NCI-H1417 (cell line): ENCODE measurements around the gene EIF5A.
A peak's percentile ranks its signal among the peaks of the same experiment; 100 is the strongest.

Experiments used
- DNase-seq, 3 experiments: peaks; one replicate each; lab custom pipeline; 2025; lab: John Stamatoyannopoulos, UW

EIF5A gene

DNA sequence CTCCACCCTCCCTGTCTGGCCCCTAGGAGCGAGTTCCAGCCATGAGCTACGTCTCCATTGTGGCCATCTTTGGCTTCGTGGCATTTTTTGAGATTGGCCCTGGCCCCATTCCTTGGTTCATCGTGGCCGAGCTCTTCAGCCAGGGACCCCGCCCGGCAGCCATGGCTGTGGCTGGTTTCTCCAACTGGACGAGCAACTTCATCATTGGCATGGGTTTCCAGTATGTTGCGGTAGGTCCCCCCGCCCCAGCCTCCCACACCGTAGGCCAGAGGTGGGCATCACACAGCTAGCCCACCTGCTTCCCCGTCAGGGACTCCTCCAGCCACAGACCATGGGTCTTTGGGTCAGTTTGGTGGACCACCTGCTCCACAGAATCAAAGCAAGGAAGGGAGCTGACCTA, 21.7 kb upstream of the EIF5A start:
- no peak for DNase-seq

DNA sequence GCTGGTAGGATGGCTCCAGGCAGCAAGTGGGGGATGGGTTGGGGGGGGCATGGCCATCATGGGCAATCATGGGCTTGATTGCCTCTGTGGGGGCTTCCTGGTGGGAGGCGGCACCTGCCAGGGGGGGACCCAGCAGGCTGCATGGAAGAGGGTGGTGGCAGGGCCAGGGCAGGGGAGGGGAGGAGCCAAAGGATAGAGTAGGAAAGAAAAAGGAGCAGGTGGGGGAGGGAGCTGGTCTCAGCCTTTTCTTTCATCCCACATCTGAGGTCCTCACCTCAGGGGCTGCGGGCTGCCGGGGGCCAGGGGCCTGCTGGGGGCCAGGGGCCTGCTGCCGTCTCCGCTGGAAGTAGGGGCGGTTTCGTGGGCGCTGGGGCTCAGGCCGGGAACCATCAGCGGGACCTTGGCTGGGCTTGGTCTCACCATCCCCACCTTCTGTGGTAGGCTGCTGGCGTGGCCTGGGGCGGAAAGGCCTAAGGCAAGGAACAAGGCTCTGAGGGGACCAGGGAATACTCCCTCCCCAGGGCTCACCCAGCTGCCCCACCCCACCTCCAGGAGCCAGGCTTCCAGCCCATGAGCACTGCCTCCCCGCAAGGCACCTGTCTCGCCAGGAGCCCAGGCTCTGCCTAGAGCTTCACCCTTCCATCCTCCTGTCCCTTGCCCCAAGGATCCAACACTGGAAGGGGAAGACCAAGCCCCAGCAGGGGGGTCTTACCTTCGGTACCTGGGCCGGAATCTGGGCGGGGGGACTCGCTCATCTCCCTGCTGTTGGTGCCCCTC, 18.0 kb upstream of the EIF5A start:
- no peak for DNase-seq

DNA sequence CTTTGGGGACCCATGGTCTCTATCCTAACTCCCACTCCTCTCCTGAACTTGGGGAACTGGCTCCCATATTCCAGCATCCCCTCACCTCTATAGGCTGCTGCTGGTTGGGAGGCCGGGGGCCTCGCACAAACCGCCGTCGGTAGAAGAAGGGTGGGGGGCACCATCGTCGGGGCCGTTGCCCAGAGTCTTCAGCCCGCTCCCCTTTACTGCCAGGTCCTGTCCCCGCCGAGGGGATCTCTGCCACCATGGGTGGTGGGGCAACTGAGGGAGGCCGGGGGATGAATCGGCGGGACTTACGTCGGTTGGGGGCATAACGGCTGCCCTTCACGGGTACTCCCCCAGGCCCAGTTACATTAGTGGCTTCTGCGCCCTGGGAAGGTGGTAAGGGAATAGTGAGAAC, 17.3 kb upstream of the EIF5A start:
- no peak for DNase-seq

DNA sequence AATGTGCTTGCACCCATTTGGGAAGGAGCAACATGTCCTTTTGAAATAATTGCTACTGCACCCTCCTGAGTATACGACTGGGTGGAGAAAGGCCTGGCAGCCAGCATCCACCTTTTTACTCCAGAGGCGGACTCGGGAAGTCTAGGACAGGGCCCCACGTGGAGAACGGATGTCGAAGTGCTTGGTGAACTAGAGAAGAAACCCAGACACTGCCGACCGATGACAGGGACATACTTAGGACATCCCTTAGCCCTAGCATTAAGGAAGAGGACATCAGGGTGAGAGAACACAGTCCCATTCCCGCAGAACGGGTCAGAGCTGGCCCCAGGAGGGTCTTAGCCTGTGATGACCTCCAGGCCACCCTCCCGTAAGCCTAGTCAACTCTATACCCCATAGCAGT, 16.7 kb upstream of the EIF5A start:
- DNase-seq = no peak

DNA sequence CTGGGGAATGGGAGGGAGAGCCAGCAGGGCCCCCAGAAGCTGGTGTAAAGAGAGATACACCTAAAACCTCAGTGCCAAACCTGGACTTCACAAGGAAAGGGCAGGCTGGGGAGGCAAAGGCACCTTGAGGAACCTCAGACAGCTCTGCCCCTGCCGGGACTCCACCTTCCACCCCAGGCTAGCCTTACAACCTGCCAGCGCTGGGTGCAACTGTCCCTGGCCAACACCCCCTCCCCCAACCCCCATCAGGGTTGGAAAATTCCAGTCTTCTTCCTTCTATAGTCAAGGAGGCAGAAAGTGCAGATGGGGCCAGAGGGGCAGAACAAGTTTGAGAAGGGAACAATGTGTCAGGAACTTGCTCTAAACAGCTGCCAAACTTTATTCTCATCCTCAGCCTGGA, 15.2 kb upstream of the EIF5A start:
- DNase-seq = no peak

DNA sequence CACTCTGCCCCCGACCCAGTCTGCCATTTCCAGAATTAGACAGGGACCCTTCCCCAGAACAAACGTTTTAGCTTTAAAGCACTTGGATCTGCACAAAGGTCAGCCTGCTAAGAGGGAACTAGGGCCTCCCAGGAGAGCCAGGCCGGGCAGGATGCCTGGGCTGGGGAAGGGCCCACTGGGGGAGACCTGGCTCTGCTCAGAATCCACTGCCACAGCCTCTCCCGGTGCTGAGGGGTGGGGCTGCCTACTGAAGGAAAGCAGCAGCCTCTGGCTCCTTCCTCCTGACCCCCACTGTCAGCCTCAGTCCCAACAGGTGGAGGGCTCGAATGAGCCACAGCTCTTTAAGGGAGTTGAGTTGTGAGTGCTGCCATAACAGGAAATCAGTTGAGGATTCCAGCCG, 14.7 kb upstream of the EIF5A start:
- DNase-seq = no peak

DNA sequence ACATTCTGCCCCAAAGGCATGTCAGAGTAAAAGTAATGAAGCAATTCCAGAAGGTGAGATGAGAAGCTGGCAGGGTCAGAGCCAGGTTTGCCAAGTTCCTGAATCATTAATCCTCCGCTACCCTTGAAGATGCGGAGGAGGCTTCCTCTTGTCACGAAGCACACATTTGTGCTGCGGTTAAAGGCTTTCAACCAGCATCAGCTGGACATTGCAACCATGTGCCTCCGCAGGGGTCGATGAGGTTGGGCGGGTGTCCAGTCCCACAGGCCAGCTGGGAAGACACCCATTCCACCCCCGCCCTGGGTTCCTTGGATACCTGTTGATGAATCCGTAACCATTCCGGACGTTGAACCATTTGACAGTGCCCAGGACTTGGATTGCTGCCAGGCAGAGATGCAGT, 14.3 kb upstream of the EIF5A start:
- peak in 1 of 3 experiments; percentile 18 for DNase-seq

DNA sequence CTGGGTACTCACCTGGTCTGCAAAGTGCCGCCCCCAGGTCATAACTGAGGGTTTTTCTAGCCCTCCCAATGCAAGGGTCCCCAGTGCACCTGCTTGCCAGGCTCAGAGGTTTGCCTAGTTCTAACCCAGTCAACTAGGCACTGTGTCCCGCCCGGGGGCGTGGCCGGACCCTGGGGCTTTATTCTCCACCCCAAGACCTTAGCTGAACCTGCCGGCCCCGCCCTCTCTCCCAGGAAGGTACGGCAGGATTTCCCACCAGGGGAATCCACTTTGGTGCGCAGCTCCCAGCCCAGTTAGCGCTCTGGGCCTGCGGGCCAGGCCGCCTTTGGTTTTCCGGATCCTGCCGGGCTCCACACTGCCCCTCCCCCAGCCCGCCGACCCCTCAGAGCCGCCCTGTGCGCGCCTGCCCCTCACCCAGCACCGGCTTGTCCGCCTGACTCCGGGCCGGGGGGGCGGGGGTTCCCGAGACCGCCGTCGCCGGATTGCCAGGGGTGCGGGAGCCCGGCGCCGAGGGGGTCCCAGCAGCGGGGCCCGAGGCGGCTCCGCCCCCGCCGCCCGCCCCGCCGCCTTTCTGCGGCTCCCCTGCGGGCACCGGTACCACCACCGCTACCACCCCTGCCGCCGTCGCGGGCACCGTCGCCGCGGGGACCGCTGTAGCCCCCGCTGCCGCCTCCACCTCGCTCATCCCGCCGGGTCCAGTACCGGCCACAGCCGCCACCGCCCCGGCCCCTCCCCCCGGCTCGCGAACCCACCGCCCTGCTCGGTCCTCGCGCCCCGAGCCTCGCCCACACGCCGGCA, 13.4 kb upstream of the EIF5A start:
- DNase-seq = peak; percentile 44 to 73 (median 62)

DNA sequence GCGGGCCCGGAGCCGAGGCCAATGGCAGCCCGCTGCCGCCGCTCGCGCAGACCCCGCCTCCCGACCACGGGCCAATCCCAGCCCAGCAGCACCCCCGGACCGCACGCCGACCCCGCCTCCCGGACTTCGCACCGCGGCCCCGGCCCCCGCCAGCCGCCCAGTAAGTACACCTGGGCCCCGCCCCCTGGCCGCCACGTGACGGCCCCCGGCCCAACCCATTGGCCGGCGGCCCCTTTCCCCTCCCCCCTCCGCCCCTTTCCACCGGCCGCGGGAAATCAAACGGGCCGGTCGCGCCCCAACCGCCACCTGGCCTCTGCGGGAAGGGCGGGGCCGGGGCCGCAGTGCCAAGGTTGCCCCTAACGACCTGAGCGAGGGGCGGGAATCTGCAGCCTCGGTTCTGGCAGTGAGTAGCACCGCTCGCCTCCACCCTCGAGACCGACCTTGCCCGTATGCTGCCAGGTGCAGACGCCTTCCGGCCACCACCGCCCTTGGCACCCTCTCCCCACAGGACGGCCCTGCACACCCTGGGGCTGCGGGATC, 12.7 kb upstream of the EIF5A start, which contains the start of gene YBX2:
YBX2 (minus strand) TSS at position 26 of the 540 bp plus-strand sequence. CDS start 139 bp downstream, outside the sequence.
- peak; percentile 86 to 93 (median 92) for DNase-seq

DNA sequence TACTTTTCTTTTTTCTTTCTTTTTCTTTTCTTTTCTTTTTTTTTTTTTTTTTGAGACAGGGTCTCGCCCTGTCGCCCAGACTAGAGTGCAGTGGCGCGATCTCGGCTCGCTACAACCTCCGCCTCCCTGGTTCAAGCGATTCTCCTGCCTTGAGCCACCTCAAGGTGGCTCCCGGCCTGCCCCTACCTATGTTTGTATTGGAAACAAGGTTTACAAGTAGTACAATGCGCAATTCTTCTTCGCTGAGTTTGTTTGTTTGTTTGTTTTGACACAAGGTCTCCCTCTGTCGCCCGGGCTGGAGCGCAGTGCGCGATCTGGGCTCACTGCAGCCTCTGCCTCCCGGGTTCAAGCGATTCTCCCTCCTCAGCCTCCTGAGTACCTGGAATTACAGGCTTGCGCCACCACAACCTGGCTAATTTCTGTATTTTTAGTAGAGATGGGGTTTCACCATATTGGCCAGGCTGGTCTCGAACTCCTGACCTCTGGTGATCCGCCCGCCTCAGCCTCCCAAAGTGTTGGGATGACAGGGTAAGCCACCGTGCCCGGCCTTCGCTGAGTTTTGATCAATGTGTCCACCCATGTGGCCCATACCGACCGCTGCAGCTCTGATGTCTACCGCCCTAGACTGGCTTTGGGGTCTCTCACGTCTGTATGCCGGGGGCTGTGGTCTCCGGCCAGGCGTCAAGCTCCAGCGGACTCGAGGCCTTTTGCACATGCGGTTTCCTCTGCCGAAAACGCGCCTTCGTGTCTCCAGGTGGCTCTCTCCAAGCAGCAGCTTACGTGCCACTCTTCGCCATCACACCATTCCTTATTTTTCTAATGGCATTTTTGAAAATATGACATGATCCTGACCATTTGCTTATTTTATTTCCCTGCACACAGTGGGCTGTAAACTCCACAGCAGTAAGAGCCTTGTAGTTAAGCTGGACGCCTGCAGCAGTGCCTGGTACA, 11.9 kb upstream of the EIF5A start:
- peak in 2 of 3 experiments; percentile 20 to 28 for DNase-seq

DNA sequence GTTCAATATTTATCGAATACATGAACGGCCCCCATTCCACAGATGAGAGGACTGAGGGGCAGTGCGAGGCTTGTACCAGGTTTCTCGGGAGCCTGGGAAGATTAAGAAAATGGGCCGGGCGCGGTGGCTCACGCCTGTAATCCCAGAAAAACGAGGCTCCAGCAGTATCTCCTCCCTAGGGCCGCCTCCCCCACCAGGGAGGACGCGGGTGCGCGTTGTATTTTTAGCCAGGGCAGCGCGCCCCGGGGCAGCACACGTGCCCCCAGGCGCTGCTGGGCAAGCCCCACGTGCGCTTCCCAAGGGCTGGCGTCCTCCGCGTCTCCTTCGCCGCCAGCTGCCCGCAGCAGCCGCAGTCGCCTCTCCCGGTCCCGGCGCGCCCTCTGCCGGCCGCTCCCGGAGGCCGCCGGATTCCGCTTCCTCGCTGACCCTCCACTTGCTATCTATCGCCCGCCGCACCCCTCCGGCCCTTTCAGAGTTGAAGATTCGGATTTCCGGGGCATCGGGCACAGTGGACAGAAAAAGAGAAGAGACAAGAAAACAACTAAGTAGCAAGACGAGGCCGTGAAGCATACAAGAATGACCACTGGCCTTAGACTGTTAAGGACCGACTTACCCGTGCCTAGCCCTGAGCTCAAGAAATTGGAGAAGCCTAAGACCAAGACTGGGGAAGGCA, 11.1 kb upstream of the EIF5A start:
- peak; percentile 60 to 78 (median 73) for DNase-seq

DNA sequence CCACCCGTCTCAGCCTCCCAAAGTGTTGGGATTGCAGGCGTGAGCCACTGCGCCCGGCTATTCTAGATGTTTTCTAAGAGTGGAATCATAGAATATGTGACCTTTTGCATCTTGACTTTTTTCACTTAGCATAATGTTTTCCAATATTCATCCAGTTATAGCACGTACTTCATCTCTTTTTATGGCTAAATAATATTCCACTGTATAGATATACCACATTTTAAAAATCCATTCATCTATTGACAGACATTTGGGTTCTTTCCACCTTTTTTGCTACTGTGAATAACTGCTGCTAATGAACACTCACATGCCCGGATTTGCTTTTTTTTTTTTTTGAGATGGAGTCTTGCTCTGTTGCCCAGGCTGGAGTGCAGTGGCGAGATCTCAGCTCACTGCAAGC, 3.2 kb upstream of the EIF5A start:
- no peak for DNase-seq

DNA sequence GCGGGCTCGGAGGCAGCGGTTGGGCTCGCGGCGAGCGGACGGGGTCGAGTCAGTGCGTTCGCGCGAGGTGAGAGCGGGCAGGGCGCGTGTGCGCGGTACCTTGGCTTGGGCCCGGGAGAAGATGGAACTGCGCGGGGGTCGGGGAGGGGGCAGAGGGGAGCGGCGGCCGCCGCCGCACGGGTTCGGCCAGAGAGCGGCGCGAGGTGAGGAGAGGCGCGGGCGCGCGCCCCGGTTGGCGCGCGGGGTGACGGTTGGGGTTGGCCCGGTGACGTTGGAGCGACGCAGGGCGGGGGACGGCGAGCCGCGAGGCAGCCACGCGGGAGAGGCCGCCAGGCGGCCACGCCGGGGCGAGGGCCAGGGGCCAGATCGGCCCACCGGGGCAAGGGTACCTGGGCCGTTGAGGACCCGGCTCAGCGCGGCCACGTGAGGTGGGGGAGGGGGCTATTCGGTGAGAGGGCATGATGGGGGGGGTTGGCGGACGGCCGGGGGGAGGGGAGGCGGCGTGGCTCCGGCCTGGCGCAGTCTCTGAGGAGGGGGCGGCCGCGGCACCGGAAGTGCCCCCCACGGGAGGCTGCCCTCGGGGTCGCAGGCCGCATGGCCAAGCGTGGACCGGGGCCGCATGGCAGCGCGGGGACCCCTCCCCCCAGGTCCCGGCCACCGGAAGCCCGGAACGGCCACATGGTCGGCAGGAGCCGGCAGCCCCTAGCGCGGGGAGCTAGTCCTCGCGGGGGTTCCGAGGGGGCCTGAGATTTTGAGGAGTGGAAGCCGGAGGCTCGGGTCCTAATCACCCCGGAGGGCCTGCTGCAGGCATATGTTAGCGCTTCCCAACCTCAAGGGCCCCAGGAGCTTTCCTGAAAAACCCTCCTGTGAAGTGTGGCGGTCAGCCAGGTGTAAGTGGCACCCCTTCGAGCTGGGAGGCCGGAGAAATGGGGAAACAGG, 527 bp downstream of the EIF5A start:
- DNase-seq = peak in 1 of 3 experiments; percentile 60

DNA sequence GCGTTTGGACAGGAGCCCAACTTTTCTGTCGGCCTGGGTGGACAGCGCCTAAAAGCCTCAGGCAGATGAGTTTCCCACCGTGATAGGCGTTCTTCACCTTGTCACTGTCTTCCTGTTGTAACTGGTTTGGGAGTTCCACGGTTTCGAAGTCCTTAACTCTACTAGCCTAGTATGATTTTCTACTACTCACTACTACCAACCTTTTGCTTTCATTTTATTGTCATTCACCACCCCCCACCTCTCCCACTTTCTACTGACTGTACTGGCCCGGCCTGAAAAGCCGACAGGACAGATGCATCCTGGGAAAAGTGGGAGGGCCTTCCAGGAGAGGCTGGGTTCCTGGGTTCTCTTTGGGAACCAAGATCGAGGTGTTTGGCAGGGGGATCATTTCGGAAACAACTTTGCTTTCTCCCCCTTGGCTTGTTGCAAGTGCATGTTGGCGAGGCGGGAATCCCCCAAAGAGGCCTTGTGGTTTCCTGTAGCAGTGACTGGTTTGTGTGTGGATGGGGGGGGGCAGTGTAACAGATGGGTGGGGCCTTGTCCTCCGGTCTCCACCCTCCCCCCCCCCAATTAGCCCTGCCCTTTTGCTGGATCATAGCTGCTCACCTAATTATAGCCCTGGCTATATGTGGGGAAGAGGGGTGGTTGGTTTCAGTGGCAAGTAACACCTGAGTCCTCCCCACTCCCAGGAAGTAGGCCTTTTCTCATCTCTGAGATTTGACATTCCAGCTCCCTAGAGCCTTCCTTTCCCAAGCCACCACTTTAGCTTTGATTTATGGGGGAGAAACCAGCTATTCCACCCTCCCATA, 1.4 kb downstream of the EIF5A start:
- DNase-seq = peak; percentile 50 to 68 (median 51)

DNA sequence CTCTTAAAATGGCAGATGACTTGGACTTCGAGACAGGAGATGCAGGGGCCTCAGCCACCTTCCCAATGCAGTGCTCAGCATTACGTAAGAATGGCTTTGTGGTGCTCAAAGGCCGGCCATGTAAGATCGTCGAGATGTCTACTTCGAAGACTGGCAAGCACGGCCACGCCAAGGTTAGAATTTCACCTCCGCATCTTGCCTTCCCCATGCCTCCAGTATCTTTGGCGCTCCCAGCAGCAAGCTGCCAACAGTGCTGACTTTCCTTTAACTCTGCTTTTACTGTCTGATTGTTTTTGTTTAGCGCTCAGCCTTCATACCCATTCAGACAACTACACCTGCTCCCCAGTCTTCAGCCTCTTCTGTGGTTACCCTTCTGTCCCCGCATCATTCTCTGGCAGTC, 2.2 kb downstream of the EIF5A start:
- DNase-seq = peak in 1 of 3 experiments; percentile 4

DNA sequence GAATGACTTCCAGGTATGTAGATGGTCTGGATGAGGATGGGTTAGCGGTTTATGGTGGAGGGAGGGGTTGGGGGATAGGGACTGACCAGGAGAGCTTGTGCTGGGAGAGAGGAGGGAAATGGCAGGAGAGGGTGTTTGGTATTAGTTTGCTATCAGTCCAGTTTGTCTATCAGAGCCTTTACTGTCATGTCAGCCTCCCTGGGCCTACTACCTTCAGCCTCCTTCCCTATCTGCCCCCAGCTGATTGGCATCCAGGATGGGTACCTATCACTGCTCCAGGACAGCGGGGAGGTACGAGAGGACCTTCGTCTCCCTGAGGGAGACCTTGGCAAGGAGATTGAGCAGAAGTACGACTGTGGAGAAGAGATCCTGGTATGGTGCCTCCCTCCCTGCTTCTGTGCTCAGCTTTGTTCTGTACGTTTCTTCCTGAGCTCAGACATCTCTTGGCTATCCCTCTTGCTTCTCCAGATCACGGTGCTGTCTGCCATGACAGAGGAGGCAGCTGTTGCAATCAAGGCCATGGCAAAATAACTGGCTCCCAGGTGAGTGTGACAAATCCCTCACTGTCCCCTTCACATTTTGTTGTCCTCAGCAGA, 3.8 kb downstream of the EIF5A start:
- DNase-seq = peak in 1 of 3 experiments; percentile 7

DNA sequence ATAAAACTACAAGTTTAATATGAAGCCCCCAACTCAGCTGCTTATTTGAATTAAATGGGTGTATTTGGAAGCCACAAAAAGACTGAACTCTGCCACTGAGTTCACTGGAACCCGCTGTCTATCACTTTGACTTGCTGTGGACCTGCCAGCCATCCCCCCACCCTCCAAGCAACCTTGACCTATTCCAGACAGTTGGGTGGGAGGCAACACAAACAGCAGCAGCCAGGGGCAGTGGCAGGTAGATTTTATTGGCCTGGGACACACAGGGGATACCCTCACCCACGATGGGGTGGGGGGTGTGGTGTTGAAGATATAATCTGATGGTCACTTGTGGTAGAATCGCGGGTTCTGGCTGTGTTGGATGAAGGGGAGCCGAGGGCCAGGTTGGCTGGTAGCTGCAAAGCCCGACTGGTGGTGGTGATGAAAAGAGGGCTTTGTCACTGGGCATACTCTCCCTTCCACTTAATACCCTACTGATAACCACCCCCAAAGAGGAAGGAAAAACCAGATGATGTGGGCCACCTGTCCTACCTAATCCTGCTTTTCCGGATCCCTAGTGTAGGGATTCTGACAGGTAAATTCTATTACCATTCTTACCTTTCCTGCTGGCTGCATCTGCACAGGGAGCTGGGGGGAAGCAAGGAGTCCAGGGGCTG, 5.1 kb downstream of the EIF5A start:
- DNase-seq = no peak
